ENCODE results near the gene AIPL1. TPM values are rescaled to one million over a fixed set of nuclear protein-coding genes. Genes with fewer than 3 reads are reported as not detected.

Gene AIPL1
- total RNA-seq, 1 donor from 2014 or later = not detected

DNA sequence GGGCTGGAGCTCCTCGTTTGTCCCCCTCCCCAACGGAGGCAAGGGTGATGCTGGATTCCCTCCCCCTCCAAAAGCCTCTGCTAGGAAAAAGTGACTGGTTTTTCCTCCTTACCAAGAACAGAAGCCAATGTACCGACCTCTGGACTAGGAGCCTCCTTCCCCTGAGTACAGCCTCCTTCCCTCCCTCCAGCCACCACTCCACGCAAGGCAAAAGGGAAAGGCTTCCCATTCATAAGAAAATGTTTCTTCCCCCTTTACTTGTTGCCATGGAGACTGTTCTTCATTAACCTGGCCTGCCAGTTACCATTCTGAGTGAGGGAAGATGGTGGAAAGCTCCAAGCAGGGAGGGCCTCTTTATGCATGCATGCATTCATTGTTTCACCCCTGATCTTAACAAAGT is 5.0 kb upstream of the AIPL1 start:
- Mint-ChIP-seq H3K4me3 (ENCODE audit: unreplicated experiment) (no peak overlapping the region), H3K27ac (ENCODE audit: unreplicated experiment) (no peak overlapping the region), H3K4me1 (ENCODE audit: unreplicated experiment) (peaks cover 10% of the 10 kb centered on the region), H3K27me3 (ENCODE audit: unreplicated experiment) (peaks cover 4% of the 10 kb centered on the region), H3K36me3 (ENCODE audit: low read depth, unreplicated experiment) (peaks cover 3% of the 10 kb centered on the region), H3K9me3 (ENCODE audit: unreplicated experiment) (no peaks in the 10 kb centered on the region)
- no peak for DNase-seq (ENCODE audit: low spot score)
- TF ChIP-seq, protein P1, sequence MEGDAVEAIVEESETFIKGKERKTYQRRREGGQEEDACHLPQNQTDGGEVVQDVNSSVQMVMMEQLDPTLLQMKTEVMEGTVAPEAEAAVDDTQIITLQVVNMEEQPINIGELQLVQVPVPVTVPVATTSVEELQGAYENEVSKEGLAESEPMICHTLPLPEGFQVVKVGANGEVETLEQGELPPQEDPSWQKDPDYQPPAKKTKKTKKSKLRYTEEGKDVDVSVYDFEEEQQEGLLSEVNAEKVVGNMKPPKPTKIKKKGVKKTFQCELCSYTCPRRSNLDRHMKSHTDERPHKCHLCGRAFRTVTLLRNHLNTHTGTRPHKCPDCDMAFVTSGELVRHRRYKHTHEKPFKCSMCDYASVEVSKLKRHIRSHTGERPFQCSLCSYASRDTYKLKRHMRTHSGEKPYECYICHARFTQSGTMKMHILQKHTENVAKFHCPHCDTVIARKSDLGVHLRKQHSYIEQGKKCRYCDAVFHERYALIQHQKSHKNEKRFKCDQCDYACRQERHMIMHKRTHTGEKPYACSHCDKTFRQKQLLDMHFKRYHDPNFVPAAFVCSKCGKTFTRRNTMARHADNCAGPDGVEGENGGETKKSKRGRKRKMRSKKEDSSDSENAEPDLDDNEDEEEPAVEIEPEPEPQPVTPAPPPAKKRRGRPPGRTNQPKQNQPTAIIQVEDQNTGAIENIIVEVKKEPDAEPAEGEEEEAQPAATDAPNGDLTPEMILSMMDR (IDR thresholded peaks at IDR 0.05; ENCODE audit: unreplicated experiment) = no peak

DNA sequence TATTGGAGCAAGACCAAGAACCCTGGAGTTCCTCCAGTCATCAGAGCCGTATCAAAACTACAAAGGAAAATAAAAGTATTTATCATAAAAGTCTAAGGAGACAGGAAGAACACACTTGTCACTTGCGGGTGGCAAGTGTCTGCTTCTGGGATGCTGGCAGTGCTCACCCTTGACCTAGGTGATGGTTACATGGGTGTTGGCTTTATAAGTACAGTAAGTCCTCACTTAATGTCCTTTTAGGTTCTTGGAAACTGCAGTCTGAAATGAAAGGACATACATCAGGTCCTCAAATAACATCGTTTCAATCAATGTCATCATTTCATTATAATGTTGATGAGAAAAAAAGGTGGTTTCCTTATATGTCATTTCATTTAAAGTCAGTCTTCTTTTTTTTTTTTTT is 3.0 kb upstream of the AIPL1 start:
- TF ChIP-seq, protein P1 (IDR thresholded peaks at IDR 0.05; ENCODE audit: unreplicated experiment) = no peak
- no peak for DNase-seq (ENCODE audit: low spot score)
- H3K27me3 Mint-ChIP-seq (ENCODE audit: unreplicated experiment) = peaks cover 3% of the 10 kb centered on the region
- no peaks in the 10 kb centered on the region for H3K9me3 Mint-ChIP-seq (ENCODE audit: unreplicated experiment)
- H3K27ac Mint-ChIP-seq (ENCODE audit: unreplicated experiment) = no peak overlapping the region
- H3K4me3 Mint-ChIP-seq (ENCODE audit: unreplicated experiment) = no peak overlapping the region
- no peaks in the 10 kb centered on the region for H3K4me1 Mint-ChIP-seq (ENCODE audit: unreplicated experiment)
- H3K36me3 Mint-ChIP-seq (ENCODE audit: low read depth, unreplicated experiment) = no peaks in the 10 kb centered on the region

DNA sequence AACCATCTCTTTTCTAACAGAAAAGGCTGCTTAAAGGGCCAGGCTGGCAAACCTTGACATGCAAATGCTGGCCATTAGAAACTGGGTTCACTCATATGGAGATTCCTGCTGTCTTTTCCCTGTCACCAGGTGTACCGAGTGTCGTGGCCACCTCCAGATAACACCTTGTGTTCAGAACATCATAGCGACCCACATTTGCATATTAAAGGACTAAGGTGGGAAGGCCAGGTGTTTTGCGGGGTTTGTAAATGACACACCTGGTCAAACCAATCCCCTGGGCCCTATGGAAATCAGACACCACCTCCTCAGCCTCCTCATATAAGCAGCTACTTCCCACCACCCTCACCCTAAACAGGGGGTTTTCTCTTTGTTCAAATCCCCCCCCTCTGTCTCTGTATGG is 2.5 kb upstream of the AIPL1 start:
- Mint-ChIP-seq H3K9me3 (ENCODE audit: unreplicated experiment) (no peaks in the 10 kb centered on the region), H3K4me3 (ENCODE audit: unreplicated experiment) (no peak overlapping the region), H3K27me3 (ENCODE audit: unreplicated experiment) (peaks cover 3% of the 10 kb centered on the region), H3K4me1 (ENCODE audit: unreplicated experiment) (no peaks in the 10 kb centered on the region), H3K36me3 (ENCODE audit: low read depth, unreplicated experiment) (no peaks in the 10 kb centered on the region), H3K27ac (ENCODE audit: unreplicated experiment) (no peak overlapping the region)
- TF ChIP-seq, protein P1 (IDR thresholded peaks at IDR 0.05; ENCODE audit: unreplicated experiment) = no peak
- DNase-seq (ENCODE audit: low spot score) = no peak

DNA sequence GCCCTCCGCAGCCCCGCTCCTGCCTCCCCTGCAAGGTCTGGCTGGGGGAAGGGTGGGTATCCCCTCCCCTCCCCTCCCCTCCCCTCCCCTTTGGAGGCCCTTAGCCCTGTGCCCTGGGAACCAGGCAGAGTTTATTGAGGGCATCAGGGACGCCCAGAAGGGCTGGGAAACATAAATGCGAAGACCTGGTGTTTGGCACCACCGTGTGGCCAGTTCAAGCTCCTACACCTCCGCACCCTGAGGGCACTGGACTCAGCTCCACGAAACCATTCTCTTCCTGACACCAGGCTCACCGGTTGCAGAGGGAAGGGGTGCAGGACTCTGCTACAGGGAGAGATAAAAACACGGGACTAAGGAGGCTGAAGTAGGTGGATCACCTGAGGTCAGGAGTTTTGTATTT is 1.0 kb upstream of the AIPL1 start:
- peaks cover 3% of the 10 kb centered on the region for H3K27me3 Mint-ChIP-seq (ENCODE audit: unreplicated experiment)
- no peak overlapping the region for H3K4me3 Mint-ChIP-seq (ENCODE audit: unreplicated experiment)
- no peak overlapping the region for H3K27ac Mint-ChIP-seq (ENCODE audit: unreplicated experiment)
- no peaks in the 10 kb centered on the region for H3K9me3 Mint-ChIP-seq (ENCODE audit: unreplicated experiment)
- TF ChIP-seq, protein P1 (IDR thresholded peaks at IDR 0.05; ENCODE audit: unreplicated experiment) = peak; percentile 80
- peak; percentile 70 for DNase-seq (ENCODE audit: low spot score)
- H3K36me3 Mint-ChIP-seq (ENCODE audit: low read depth, unreplicated experiment) = no peaks in the 10 kb centered on the region
- H3K4me1 Mint-ChIP-seq (ENCODE audit: unreplicated experiment) = no peaks in the 10 kb centered on the region

GRCh38 chr17:6430769-6431168 is 4.2 kb downstream of the AIPL1 start:
- Mint-ChIP-seq H3K27me3 (ENCODE audit: unreplicated experiment) (peaks cover 3% of the 10 kb centered on the region), H3K27ac (ENCODE audit: unreplicated experiment) (no peak overlapping the region), H3K9me3 (ENCODE audit: unreplicated experiment) (no peaks in the 10 kb centered on the region), H3K4me1 (ENCODE audit: unreplicated experiment) (no peaks in the 10 kb centered on the region), H3K36me3 (ENCODE audit: low read depth, unreplicated experiment) (peaks cover 4% of the 10 kb centered on the region), H3K4me3 (ENCODE audit: unreplicated experiment) (no peak overlapping the region)
- DNase-seq (ENCODE audit: low spot score) = no peak
- TF ChIP-seq, protein P1 (IDR thresholded peaks at IDR 0.05; ENCODE audit: unreplicated experiment) = peak; percentile 58

All from endothelial cell (in vitro differentiated cells).